H9 (cell line): Measurements from ENCODE around the gene ZFYVE28. TPM values are rescaled to one million over a fixed set of nuclear protein-coding genes. Genes with fewer than 3 reads are reported as not detected.

Source experiments
- DNase-seq: peaks from one replicate; pipeline ENCODE4 v3.0.0-alpha.2; 2017
- H2AFZ ChIP-seq: one replicate; pipeline ENCODE4 v1.6.1; 2013; ENCODE audit warnings: mild to moderate bottlenecking, low read length, control low read depth, moderate library complexity
- H2AK5ac ChIP-seq: 2 replicates; pipeline ENCODE4 v1.6.1; 2013; ENCODE audit warnings: low read length, control low read depth, mixed read lengths; ENCODE audit not compliant: insufficient read length
- H2BK120ac ChIP-seq: one replicate; pipeline ENCODE4 v1.6.1; 2013; ENCODE audit warnings: low read depth, mild to moderate bottlenecking, low read length, control low read depth, inconsistent platforms; ENCODE audit not compliant: poor library complexity, severe bottlenecking
- H2BK12ac ChIP-seq: 2 replicates; pipeline ENCODE4 v1.6.1; 2013; ENCODE audit warnings: low read length, control low read depth, mixed read lengths, low read depth; ENCODE audit not compliant: insufficient read length
- H2BK15ac ChIP-seq: 2 replicates; pipeline ENCODE4 v1.6.1; 2013; ENCODE audit warnings: low read depth, low read length, control low read depth
- H2BK20ac ChIP-seq: one replicate; pipeline ENCODE4 v1.6.1; 2013; ENCODE audit warnings: low read depth, mild to moderate bottlenecking, low read length, control low read depth, inconsistent platforms; ENCODE audit not compliant: poor library complexity, severe bottlenecking
- H2BK5ac ChIP-seq: 2 replicates; pipeline ENCODE4 v1.6.1; 2013; ENCODE audit warnings: low read length, control low read depth, mixed read lengths; ENCODE audit not compliant: insufficient read length
- H3K14ac ChIP-seq: 2 replicates; pipeline ENCODE4 v1.6.1; 2013; ENCODE audit warnings: low read length, control low read depth; ENCODE audit not compliant: insufficient read depth
- H3K18ac ChIP-seq: 2 replicates; pipeline ENCODE4 v1.6.1; 2013; ENCODE audit warnings: low read depth, mild to moderate bottlenecking, mixed read lengths, low read length, control low read depth; ENCODE audit not compliant: insufficient read length
- H3K23ac ChIP-seq: 2 replicates; pipeline ENCODE4 v1.6.1; 2013; ENCODE audit warnings: low read length, control low read depth, mixed read lengths, low read depth; ENCODE audit not compliant: insufficient read length
- H3K23me2 ChIP-seq: 2 replicates; pipeline ENCODE4 v1.6.1; 2013; ENCODE audit warnings: low read depth, mild to moderate bottlenecking, mixed read lengths, low read length, control low read depth; ENCODE audit not compliant: insufficient read length, poor library complexity, severe bottlenecking
- H3K27ac ChIP-seq: 2 replicates; pipeline ENCODE4 v1.5.1; 2013; ENCODE audit warnings: low read length, control low read depth, mixed read lengths, low read depth; ENCODE audit not compliant: insufficient read length
- H3K27me3 ChIP-seq: 2 replicates; pipeline ENCODE4 v1.6.1; 2013; ENCODE audit warnings: low read length, control low read depth, inconsistent platforms; ENCODE audit not compliant: insufficient read depth
- H3K4ac ChIP-seq: 2 replicates; pipeline ENCODE4 v1.6.1; 2013; ENCODE audit warnings: low read depth, mild to moderate bottlenecking, control low read depth, inconsistent platforms, low read length, moderate library complexity
- H3K4me1 ChIP-seq: 2 replicates; pipeline ENCODE4 v1.6.1; 2013; ENCODE audit warnings: low read length, control low read depth, inconsistent platforms; ENCODE audit not compliant: insufficient read depth
- H3K4me2 ChIP-seq: 2 replicates; pipeline ENCODE4 v1.6.1; 2013; ENCODE audit warnings: low read length, control low read depth, mixed read lengths; ENCODE audit not compliant: insufficient read length, insufficient read depth
- H3K56ac ChIP-seq: 2 replicates; pipeline ENCODE4 v1.6.1; 2013; ENCODE audit warnings: low read depth, mild to moderate bottlenecking, mixed read lengths, low read length, control low read depth; ENCODE audit not compliant: insufficient read length
- H3K79me1 ChIP-seq: 2 replicates; pipeline ENCODE4 v1.6.1; 2013; ENCODE audit warnings: low read depth, mild to moderate bottlenecking, moderate library complexity, low read length, control low read depth, inconsistent platforms; ENCODE audit not compliant: insufficient read depth, poor library complexity, severe bottlenecking
- H3K79me2 ChIP-seq: 2 replicates; pipeline ENCODE4 v1.6.1; 2013; ENCODE audit warnings: low read length, control low read depth, inconsistent platforms; ENCODE audit not compliant: insufficient read depth
- H3K9ac ChIP-seq: 2 replicates; pipeline ENCODE4 v1.6.1; 2013; ENCODE audit warnings: low read length, control low read depth, mixed read lengths; ENCODE audit not compliant: insufficient read length; ENCODE audit errors: extremely low read depth
- H3K9me3 ChIP-seq: one replicate; pipeline ENCODE4 v1.6.1; 2013; ENCODE audit warnings: low read depth, low read length, inconsistent platforms; ENCODE audit not compliant: control insufficient read depth
- H3T11ph ChIP-seq: one replicate; pipeline ENCODE4 v1.6.1; 2013; ENCODE audit warnings: mild to moderate bottlenecking, low read length, control low read depth, inconsistent platforms
- H4K20me1 ChIP-seq: one replicate; pipeline ENCODE4 v1.6.1; 2013; ENCODE audit not compliant: control insufficient read depth, insufficient read length, insufficient read depth
- H4K5ac ChIP-seq: 2 replicates; pipeline ENCODE4 v1.6.1; 2013; ENCODE audit warnings: low read depth, mild to moderate bottlenecking, mixed read lengths, low read length, control low read depth; ENCODE audit not compliant: insufficient read length
- H4K8ac ChIP-seq: replicated peaks from 2 replicates; pipeline ENCODE4 v1.6.1; 2013; ENCODE audit warnings: low read length, control low read depth, mixed read lengths, low read depth; ENCODE audit not compliant: insufficient read length
- H4K91ac ChIP-seq: 2 replicates; pipeline ENCODE4 v1.6.1; 2013; ENCODE audit warnings: low read depth, mild to moderate bottlenecking, moderate library complexity, mixed read lengths, low read length, control low read depth; ENCODE audit not compliant: insufficient read length
- H3K27ac Mint-ChIP-seq, 3 experiments: 2 replicates in 2 of 3; 3 replicates in 1 of 3; pipeline ENCODE4 v1.8.0; 2020 to 2021; ENCODE audit warnings: mixed read lengths in 3 of 3, mild to moderate bottlenecking in 1 of 3, moderate library complexity in 1 of 3
- H3K27me3 Mint-ChIP-seq: 2 replicates; pipeline ENCODE4 v1.8.0; 2021; ENCODE audit warnings: low read depth, mild to moderate bottlenecking, moderate library complexity, mixed read lengths
- H3K36me3 Mint-ChIP-seq, 3 experiments: 2 replicates in 2 of 3; 3 replicates in 1 of 3; pipeline ENCODE4 v1.8.0; 2020 to 2021; ENCODE audit warnings: low read depth in 3 of 3, mixed read lengths in 3 of 3; ENCODE audit not compliant: insufficient read depth in 1 of 3
- H3K4me1 Mint-ChIP-seq, 2 experiments: 2 replicates each; pipeline ENCODE4 v1.8.0; 2020; ENCODE audit warnings: mixed read lengths in 2 of 2
- H3K4me3 Mint-ChIP-seq, 2 experiments: 2 replicates in 1 of 2; 3 replicates in 1 of 2; pipeline ENCODE4 v1.8.0; 2020 to 2021; ENCODE audit warnings: mild to moderate bottlenecking in 2 of 2, mixed read lengths in 2 of 2, moderate library complexity in 1 of 2
- H3K9me3 Mint-ChIP-seq, 2 experiments: 2 replicates in 1 of 2; 3 replicates in 1 of 2; pipeline ENCODE4 v1.8.0; 2020; ENCODE audit warnings: mild to moderate bottlenecking in 2 of 2, mixed read lengths in 2 of 2, moderate library complexity in 1 of 2
- CTCF ChIP-seq: fragments of 200-600 bp; sonication (generic); conservative IDR thresholded peaks from 3 replicates; pipeline ENCODE4 v1.8.0; 2021; ENCODE audit warnings: antibody characterized with exemption, mild to moderate bottlenecking
- whole genome bisulfite sequencing: extraction: QIAGEN DNeasy Blood & Tissue Kit; methylation state at CpG from one replicate; pipeline ENCODE4 v1.1.7; 2013; ENCODE audit warnings: missing lambda C conversion rate, low lambda C conversion rate, mixed read lengths; ENCODE audit not compliant: insufficient read length; ENCODE audit errors: extremely low coverage; 5-methylcytosine and 5-hydroxymethylcytosine counted together
- total RNA-seq: library from RNA; stranded (reverse); gene quantifications from 2 replicates; pipeline ENCODE4 v1.2.1, GENCODE V29; 2021

ZFYVE28 gene
- total RNA-seq, 1 experiment from 2014 or later = 0.98 TPM

- H3K18ac ChIP-seq = no peak overlapping the region
- no peaks in the 10 kb centered on the region for H4K20me1 ChIP-seq
- no peak overlapping the region for H3K9ac ChIP-seq
- H3K27me3 ChIP-seq = no peaks in the 10 kb centered on the region
- WGBS = no CpG with 5 or more reads among the region's 6 CpGs
- no peaks in the 10 kb centered on the region for H3K9me3 ChIP-seq
- no peak overlapping the region for H4K8ac ChIP-seq
- H4K91ac ChIP-seq = no peak overlapping the region
- H2AK5ac ChIP-seq = no peak overlapping the region
- no peaks in the 10 kb centered on the region for H3K79me2 ChIP-seq
- H2BK120ac ChIP-seq = no peak overlapping the region
- peaks cover 12% of the 10 kb centered on the region for H3K27me3 Mint-ChIP-seq
- no peak overlapping the region for H3T11ph ChIP-seq
- no peaks in the 10 kb centered on the region for H3K23me2 ChIP-seq
- no peak overlapping the region for H3K27ac ChIP-seq
- 0 out of 2 replicates have a peak, but pooled peaks cover 4% of the 10 kb centered on the region for H3K4me1 ChIP-seq
- H3K23ac ChIP-seq = no peak overlapping the region
- H2BK12ac ChIP-seq = no peak overlapping the region
- H3K27ac Mint-ChIP-seq = peak overlapping the region in 1 of 3 experiments; percentile 25; a peak in 1 of 7 replicates
- H2BK20ac ChIP-seq = no peak overlapping the region
- TF ChIP-seq CTCF = no peak; the same call in 2 of the 3 replicates
- peaks cover 5 to 7% (median 7%) of the 10 kb centered on the region in 3 experiments; a peak in 5 of 7 replicates for H3K36me3 Mint-ChIP-seq
- no peak overlapping the region; a peak in 1 of 5 replicates for H3K4me3 Mint-ChIP-seq
- no peak for DNase-seq
- H4K5ac ChIP-seq = no peak overlapping the region
- no peak overlapping the region for H2AFZ ChIP-seq
- H3K9me3 Mint-ChIP-seq = peaks cover 7 to 9% of the 10 kb centered on the region in 2 experiments; a peak in 4 of 5 replicates
- no peak overlapping the region for H2BK5ac ChIP-seq
- peaks cover 13 to 14% of the 10 kb centered on the region in 2 experiments for H3K4me1 Mint-ChIP-seq
- no peak overlapping the region; the same call in 1 of the 2 replicates for H3K14ac ChIP-seq
- H3K56ac ChIP-seq = no peak overlapping the region
- H2BK15ac ChIP-seq = no peak overlapping the region
- H3K4me2 ChIP-seq = no peak overlapping the region
- H3K4ac ChIP-seq = no peak overlapping the region
- no peaks in the 10 kb centered on the region for H3K79me1 ChIP-seq
Measured at GRCh38 chr4:2384245-2384644, 34.2 kb downstream of the ZFYVE28 start.
